Measurements from ENCODE around the gene PTP4A2.

PTP4A2 gene

DNA sequence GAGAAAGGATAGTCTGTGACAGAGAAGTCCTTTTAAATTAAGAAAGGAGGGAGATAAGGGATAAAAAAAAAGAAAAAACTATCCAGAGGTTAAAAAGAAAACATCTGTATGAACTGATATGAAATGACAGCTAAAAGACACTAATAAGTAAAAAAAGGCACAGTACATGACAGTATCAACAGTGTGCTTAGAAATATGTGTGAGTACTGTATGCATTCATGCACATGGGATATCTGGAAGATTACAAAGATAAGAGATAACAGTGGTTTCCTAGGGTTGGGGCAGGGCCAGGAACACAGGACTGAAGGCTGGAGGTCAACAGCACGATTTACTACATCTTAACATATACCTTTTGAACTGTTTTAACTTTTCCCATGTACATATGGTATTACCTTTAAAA is 13.3 kb downstream of the PTP4A2 start:
- DNase-seq (ENCODE audit: insufficient read length, low spot score): no peak
- TF ChIP-seq POU2F2 (IDR thresholded peaks at IDR 0.05; ENCODE audit: low read depth, low read length) (no peak), POLR2A (IDR thresholded peaks at IDR 0.05; ENCODE audit: low read depth, low read length) (no peak), SPI1 (IDR thresholded peaks at IDR 0.05; ENCODE audit: low read depth, low read length) (no peak), TAF1 (IDR thresholded peaks at IDR 0.05; ENCODE audit: low read depth, low read length) (no peak), PAX5 (IDR thresholded peaks at IDR 0.05; ENCODE audit: insufficient read depth, low read length, severe bottlenecking) (no peak), POLR2AphosphoS5 (IDR thresholded peaks at IDR 0.05; ENCODE audit: low read depth, low read length) (no peak)
- peak; percentile 35 for FAIRE-seq

DNA sequence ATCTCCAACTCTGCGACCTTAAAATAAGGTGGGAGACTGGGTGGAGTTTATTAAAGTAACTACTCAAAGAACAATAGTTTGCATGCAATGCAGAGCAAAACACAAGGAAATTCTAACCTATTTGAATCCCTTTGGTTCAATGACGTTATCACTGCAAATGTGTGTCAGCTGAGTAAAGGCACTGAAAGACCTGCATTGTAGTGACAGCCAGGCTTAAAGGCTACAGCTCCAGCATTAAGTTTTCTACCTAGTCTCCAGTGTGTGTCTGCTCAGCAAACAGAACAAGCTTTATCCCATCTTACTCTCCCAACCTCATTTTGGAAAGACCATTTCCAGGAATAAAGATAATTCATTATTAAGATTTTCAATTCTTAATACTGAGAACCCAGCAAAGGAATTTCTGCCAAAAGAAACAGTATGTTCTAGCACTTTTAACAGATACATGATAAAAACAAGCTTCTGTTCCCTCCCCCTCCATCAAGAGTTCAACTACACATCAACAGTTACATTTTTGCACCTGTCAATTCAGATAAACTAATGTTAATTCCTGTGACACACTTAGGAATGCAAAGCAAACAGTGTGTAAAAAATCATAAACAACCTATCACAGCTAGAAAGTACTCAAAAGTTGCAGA is 14.2 kb downstream of the PTP4A2 start:
- no peak for TF ChIP-seq POLR2AphosphoS5 (IDR thresholded peaks at IDR 0.05; ENCODE audit: low read depth, low read length)
- TF ChIP-seq PAX5 (IDR thresholded peaks at IDR 0.05; ENCODE audit: insufficient read depth, low read length, severe bottlenecking): no peak
- no peak for TF ChIP-seq POU2F2 (IDR thresholded peaks at IDR 0.05; ENCODE audit: low read depth, low read length)
- TF ChIP-seq POLR2A (IDR thresholded peaks at IDR 0.05; ENCODE audit: low read depth, low read length): no peak
- no peak for TF ChIP-seq SPI1 (IDR thresholded peaks at IDR 0.05; ENCODE audit: low read depth, low read length)
- no peak for TF ChIP-seq TAF1 (IDR thresholded peaks at IDR 0.05; ENCODE audit: low read depth, low read length)
- FAIRE-seq: no peak
- DNase-seq (ENCODE audit: insufficient read length, low spot score): no peak

DNA sequence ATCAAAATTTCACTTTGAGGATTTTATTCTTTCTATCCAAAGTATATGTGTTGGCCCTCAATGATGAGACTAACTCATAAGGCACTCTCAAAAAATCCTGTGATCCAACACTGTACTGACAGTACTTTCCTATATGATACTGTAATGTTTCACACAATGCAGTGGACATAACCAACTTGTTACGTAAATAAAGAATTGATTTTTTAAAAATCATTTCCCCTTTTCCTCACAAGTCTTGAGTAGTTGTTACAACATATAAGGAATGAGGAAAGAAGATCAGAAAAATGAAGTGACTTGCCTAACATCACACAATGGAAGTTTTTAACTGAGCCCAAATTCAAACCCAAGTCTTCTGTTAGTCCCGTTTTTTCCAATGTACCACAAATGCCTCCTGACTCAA is 17.2 kb downstream of the PTP4A2 start:
- no peak for DNase-seq (ENCODE audit: insufficient read length, low spot score)

DNA sequence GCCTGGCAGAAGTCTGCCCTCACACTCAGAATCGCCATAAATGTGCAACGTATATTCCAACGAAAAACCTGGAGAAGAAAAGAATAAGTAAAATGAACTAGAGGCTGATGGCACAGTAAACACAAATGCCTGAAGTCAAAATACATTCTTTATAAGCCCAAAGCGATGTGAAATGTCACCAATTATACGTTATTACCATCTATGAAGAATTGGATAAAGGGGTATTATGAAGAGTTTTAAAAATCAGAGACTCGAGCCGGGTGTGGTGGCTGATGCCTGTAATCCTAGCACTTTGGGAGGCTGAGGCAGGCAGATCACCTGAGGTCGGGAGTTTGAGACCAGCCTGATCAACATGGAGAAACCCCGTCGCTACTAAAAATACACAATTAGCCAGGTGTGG is 18.6 kb downstream of the PTP4A2 start:
- FAIRE-seq: no peak
- DNase-seq (ENCODE audit: insufficient read length, low spot score): no peak
- TF ChIP-seq TAF1 (IDR thresholded peaks at IDR 0.05; ENCODE audit: low read depth, low read length) (no peak), POLR2A (IDR thresholded peaks at IDR 0.05; ENCODE audit: low read depth, low read length) (no peak), PAX5 (IDR thresholded peaks at IDR 0.05; ENCODE audit: insufficient read depth, low read length, severe bottlenecking) (no peak), POLR2AphosphoS5 (IDR thresholded peaks at IDR 0.05; ENCODE audit: low read depth, low read length) (no peak), POU2F2 (IDR thresholded peaks at IDR 0.05; ENCODE audit: low read depth, low read length) (no peak), SPI1 (IDR thresholded peaks at IDR 0.05; ENCODE audit: low read depth, low read length) (no peak)

More for the DNA sequence above, 17.2 kb downstream of the PTP4A2 start:
- TF ChIP-seq PAX5 (IDR thresholded peaks at IDR 0.05; ENCODE audit: insufficient read depth, low read length, severe bottlenecking) (no peak), POLR2A (IDR thresholded peaks at IDR 0.05; ENCODE audit: low read depth, low read length) (no peak), SPI1 (IDR thresholded peaks at IDR 0.05; ENCODE audit: low read depth, low read length) (no peak), POU2F2 (IDR thresholded peaks at IDR 0.05; ENCODE audit: low read depth, low read length) (no peak), TAF1 (IDR thresholded peaks at IDR 0.05; ENCODE audit: low read depth, low read length) (no peak), POLR2AphosphoS5 (IDR thresholded peaks at IDR 0.05; ENCODE audit: low read depth, low read length) (no peak)
- FAIRE-seq: no peak

DNA sequence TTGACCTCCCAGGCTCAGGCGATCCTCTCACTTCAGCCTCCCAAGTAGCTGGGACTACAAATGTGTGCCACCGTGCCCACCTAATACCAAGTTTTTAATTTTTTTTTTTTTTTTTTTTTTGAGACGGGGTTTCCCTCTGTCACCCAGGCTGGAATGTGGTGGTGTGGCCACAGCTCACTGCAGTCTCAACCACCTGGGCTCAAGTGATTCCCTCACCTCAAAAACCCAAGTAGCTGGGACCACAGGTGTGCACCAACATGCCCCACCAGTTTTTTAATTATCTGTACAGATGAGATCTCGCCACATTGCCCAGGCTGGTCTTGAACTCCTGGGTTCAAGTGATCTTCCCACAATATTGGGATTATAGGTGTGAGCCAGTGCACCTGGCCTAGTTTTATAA is 22.7 kb downstream of the PTP4A2 start:
- FAIRE-seq (no peak), DNase-seq (ENCODE audit: insufficient read length, low spot score) (no peak)
- TF ChIP-seq POU2F2 (IDR thresholded peaks at IDR 0.05; ENCODE audit: low read depth, low read length) (no peak), POLR2A (IDR thresholded peaks at IDR 0.05; ENCODE audit: low read depth, low read length) (no peak), TAF1 (IDR thresholded peaks at IDR 0.05; ENCODE audit: low read depth, low read length) (no peak), SPI1 (IDR thresholded peaks at IDR 0.05; ENCODE audit: low read depth, low read length) (no peak), POLR2AphosphoS5 (IDR thresholded peaks at IDR 0.05; ENCODE audit: low read depth, low read length) (no peak), PAX5 (IDR thresholded peaks at IDR 0.05; ENCODE audit: insufficient read depth, low read length, severe bottlenecking) (no peak)

DNA sequence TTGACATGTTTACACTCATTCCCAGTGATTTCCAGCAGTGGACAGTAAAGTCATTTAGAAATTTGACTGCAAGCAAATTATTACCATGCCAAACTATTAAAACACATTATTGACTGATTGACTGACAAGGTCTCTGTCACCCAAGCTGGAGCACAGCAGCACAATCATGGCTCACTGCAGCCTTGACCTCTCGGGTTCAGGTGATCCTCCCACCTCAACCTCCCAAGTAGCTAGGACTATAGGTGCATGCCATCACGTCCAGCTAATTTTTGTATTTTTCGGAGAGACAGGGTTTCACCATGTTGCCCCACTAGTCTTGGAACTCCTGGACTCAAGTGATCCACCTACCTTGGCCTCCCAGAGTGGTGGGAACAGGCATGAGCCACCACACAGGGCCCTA is 24.2 kb downstream of the PTP4A2 start:
- FAIRE-seq (no peak), DNase-seq (ENCODE audit: insufficient read length, low spot score) (no peak)

DNA sequence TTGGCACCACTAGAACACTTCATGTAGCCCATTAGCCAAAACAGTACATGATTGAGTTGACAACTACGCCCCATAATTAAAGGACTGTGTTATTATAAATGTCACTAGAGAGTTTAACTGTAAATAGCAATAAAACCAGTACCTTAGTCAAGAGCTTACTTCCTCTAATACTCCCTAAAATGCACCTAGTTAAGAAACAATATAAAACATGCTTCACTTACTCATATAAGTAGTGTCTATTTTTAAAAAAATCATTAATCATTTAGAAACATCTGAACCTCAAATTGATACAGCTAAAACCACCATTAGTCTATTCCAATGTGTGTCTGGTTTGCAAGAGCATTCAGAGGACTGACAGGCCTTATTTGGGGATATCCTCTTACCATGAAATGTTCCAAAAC is 25.3 kb downstream of the PTP4A2 start:
- TF ChIP-seq POLR2AphosphoS5 (IDR thresholded peaks at IDR 0.05; ENCODE audit: low read depth, low read length): no peak
- TF ChIP-seq POLR2A (IDR thresholded peaks at IDR 0.05; ENCODE audit: low read depth, low read length): no peak
- no peak for TF ChIP-seq PAX5 (IDR thresholded peaks at IDR 0.05; ENCODE audit: insufficient read depth, low read length, severe bottlenecking)
- TF ChIP-seq SPI1 (IDR thresholded peaks at IDR 0.05; ENCODE audit: low read depth, low read length): no peak
- no peak for TF ChIP-seq TAF1 (IDR thresholded peaks at IDR 0.05; ENCODE audit: low read depth, low read length)
- TF ChIP-seq POU2F2 (IDR thresholded peaks at IDR 0.05; ENCODE audit: low read depth, low read length): no peak
- no peak for DNase-seq (ENCODE audit: insufficient read length, low spot score)
- FAIRE-seq: peak; percentile 33

More for the DNA sequence above, 24.2 kb downstream of the PTP4A2 start:
- no peak for TF ChIP-seq PAX5 (IDR thresholded peaks at IDR 0.05; ENCODE audit: insufficient read depth, low read length, severe bottlenecking)
- TF ChIP-seq POLR2AphosphoS5 (IDR thresholded peaks at IDR 0.05; ENCODE audit: low read depth, low read length): peak; percentile 31; the same call in 1 of the 2 replicates

DNA sequence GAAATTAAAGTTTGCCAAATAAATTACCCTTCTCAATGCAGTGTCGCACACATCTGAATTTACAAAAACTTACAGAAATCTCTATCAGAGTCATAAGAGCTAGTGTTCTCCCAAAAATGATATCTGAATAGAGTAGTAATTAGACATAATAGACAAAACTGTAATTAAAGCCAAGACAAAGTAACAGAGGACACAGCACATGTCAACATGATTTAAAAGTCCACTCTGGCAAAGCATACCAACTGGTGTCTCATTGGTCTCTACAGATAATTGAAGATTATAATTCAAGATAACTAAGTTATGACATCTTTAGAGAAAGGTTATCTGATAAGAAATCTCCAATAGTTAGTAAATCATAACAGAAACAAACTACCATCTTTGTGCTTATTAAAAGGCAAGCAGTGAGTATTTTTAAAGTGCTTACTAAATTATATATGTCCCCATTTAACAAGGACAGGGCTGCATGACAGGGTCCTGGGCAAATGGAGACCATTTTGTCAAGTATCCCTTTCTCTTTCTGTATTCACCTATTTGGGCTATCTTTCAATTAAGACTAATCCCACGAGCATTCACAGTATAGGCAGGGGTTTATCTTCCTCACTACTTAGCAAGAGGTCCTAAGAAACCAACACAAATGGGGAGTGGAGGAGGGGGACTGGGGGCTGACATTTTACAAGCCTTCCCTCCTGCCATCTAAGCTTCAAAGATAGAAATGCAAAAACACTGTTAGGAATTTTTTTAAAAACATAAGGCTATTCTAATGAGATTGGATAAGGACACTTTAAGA is 26.0 kb downstream of the PTP4A2 start:
- FAIRE-seq (no peak), DNase-seq (ENCODE audit: insufficient read length, low spot score) (no peak)
- TF ChIP-seq PAX5 (IDR thresholded peaks at IDR 0.05; ENCODE audit: insufficient read depth, low read length, severe bottlenecking) (no peak), POU2F2 (IDR thresholded peaks at IDR 0.05; ENCODE audit: low read depth, low read length) (no peak), POLR2AphosphoS5 (IDR thresholded peaks at IDR 0.05; ENCODE audit: low read depth, low read length) (no peak), SPI1 (IDR thresholded peaks at IDR 0.05; ENCODE audit: low read depth, low read length) (no peak), POLR2A (IDR thresholded peaks at IDR 0.05; ENCODE audit: low read depth, low read length) (no peak), TAF1 (IDR thresholded peaks at IDR 0.05; ENCODE audit: low read depth, low read length) (no peak)

DNA sequence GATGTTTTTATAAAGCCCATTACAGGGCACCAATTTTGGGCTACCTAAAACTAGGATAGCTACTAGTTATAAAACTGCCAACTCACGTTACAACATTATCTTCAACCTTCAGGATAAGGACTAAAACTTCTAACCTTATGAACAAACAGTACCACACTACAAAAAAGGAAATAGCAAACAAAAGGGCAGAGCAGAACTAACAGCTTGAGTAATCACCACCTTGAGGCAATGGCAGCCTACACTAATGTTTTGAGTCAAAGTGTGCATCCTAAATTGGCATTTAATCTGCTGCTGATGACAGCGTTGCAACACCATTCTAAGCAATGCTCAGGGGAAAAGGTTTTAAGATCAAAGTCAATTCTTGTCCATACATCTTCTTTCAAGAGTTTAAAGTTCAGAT is 27.2 kb downstream of the PTP4A2 start:
- TF ChIP-seq POLR2A (IDR thresholded peaks at IDR 0.05; ENCODE audit: low read depth, low read length) (no peak), POLR2AphosphoS5 (IDR thresholded peaks at IDR 0.05; ENCODE audit: low read depth, low read length) (no peak), TAF1 (IDR thresholded peaks at IDR 0.05; ENCODE audit: low read depth, low read length) (no peak), SPI1 (IDR thresholded peaks at IDR 0.05; ENCODE audit: low read depth, low read length) (no peak), POU2F2 (IDR thresholded peaks at IDR 0.05; ENCODE audit: low read depth, low read length) (no peak), PAX5 (IDR thresholded peaks at IDR 0.05; ENCODE audit: insufficient read depth, low read length, severe bottlenecking) (no peak)
- FAIRE-seq (peak; percentile 86), DNase-seq (ENCODE audit: insufficient read length, low spot score) (no peak)
